ENCODE data around the gene PADI1.

DNA sequence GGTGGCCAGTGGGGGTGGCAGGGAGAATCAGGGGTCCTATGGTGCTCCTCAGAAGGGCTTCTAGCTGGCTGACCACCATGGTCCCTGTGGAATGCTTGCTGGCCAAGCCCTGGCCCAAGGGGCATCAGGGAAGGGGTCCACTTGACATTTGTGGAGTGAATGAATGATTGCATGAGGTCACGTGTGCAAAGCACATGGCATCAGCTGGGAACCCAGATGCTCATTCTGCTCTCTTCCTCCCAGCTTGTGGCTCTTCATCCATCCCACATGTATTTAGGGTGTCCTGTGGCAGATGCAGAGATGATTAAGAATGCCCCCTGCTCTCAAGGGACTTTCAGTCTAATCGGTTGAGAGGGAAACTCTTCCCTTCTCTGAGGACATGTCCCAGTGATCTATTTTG is 76.0 kb downstream of the PADI1 start:
- TF ChIP-seq, protein P1, sequence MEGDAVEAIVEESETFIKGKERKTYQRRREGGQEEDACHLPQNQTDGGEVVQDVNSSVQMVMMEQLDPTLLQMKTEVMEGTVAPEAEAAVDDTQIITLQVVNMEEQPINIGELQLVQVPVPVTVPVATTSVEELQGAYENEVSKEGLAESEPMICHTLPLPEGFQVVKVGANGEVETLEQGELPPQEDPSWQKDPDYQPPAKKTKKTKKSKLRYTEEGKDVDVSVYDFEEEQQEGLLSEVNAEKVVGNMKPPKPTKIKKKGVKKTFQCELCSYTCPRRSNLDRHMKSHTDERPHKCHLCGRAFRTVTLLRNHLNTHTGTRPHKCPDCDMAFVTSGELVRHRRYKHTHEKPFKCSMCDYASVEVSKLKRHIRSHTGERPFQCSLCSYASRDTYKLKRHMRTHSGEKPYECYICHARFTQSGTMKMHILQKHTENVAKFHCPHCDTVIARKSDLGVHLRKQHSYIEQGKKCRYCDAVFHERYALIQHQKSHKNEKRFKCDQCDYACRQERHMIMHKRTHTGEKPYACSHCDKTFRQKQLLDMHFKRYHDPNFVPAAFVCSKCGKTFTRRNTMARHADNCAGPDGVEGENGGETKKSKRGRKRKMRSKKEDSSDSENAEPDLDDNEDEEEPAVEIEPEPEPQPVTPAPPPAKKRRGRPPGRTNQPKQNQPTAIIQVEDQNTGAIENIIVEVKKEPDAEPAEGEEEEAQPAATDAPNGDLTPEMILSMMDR (IDR thresholded peaks at IDR 0.05), result no peak
- TF ChIP-seq POLR2A (IDR thresholded peaks at IDR 0.05), result no peak
